ENCODE data around the gene PLEKHA7.

PLEKHA7 gene

DNA sequence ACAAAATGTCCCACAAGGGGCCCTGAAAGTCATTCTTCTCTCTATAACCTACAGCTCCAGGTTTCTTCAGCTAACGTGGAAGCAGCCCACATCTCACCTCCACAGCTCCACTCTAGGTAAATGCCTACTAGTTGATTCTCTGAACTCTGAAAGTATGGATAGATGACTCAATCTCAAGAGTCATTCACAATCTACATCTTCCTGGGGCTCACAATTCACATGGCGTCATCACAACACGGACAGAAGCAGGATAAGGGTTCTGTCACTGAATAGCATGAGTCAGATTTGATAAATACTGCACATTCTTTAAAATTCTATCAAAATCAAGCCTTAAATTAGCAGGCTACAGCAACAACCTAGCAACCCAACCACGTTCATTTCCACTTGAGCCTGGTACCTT, 96.3 kb downstream of the PLEKHA7 start:
- Histone ChIP-seq H3K4me3 (ENCODE audit: low read length) (no peak overlapping the region), H3K4me2 (ENCODE audit: low read length) (no peak overlapping the region), H3K36me3 (ENCODE audit: control insufficient read depth, low read length) (no peaks in the 10 kb centered on the region), H3K4me1 (ENCODE audit: control insufficient read depth, low read length) (no peaks in the 10 kb centered on the region), H3K9me2 (replicated peaks; ENCODE audit: control insufficient read depth, low read length) (no peaks in the 10 kb centered on the region), H3K27ac (ENCODE audit: low read depth, low read length) (no peak overlapping the region), H3K9me3 (ENCODE audit: control insufficient read depth, insufficient read depth, low read length) (no peaks in the 10 kb centered on the region), H3F3A (ENCODE audit: control insufficient read depth, insufficient read depth) (no peaks in the 10 kb centered on the region), H3K79me2 (ENCODE audit: control insufficient read depth, low read length) (no peaks in the 10 kb centered on the region), H3K27me3 (ENCODE audit: control insufficient read depth, low read length) (peaks cover 17% of the 10 kb centered on the region), H4K20me1 (ENCODE audit: control insufficient read depth, insufficient read depth, low read depth, low read length) (no peaks in the 10 kb centered on the region)
- TF ChIP-seq, protein P1, sequence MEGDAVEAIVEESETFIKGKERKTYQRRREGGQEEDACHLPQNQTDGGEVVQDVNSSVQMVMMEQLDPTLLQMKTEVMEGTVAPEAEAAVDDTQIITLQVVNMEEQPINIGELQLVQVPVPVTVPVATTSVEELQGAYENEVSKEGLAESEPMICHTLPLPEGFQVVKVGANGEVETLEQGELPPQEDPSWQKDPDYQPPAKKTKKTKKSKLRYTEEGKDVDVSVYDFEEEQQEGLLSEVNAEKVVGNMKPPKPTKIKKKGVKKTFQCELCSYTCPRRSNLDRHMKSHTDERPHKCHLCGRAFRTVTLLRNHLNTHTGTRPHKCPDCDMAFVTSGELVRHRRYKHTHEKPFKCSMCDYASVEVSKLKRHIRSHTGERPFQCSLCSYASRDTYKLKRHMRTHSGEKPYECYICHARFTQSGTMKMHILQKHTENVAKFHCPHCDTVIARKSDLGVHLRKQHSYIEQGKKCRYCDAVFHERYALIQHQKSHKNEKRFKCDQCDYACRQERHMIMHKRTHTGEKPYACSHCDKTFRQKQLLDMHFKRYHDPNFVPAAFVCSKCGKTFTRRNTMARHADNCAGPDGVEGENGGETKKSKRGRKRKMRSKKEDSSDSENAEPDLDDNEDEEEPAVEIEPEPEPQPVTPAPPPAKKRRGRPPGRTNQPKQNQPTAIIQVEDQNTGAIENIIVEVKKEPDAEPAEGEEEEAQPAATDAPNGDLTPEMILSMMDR (IDR thresholded peaks at IDR 0.05; ENCODE audit: low read depth, low read length, poor library complexity, severe bottlenecking), result no peak

DNA sequence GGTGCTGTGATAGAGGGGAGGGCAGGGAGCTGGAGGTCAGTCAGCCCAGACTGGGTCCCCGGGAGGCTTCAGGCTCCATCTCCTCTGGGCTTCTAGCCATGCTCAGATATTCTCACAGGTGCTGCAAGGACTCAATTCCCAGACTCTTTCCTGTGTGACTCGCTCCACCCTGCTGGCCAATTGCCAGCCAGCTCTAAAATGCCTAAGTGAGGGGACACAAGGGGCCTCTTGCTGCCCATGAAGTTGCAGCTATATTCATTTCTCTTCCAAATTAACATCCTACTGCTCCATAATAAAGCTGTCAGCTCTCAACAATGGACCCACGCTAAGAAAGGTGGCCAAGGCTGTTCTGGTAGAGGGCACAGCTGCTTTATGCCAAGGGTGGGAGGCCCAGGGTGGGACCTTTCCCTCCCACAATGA, 101.5 kb downstream of the PLEKHA7 start:
- no peak for TF ChIP-seq EZH2phosphoT487 (IDR thresholded peaks at IDR 0.05; ENCODE audit: borderline replicate concordance, low read length)
- no peaks in the 10 kb centered on the region for H3K9me2 ChIP-seq (replicated peaks; ENCODE audit: control insufficient read depth, low read length)
- no peaks in the 10 kb centered on the region for H3K4me1 ChIP-seq (ENCODE audit: control insufficient read depth, low read length)
- no peaks in the 10 kb centered on the region for H3K9me3 ChIP-seq (ENCODE audit: control insufficient read depth, insufficient read depth, low read length)
- H4K20me1 ChIP-seq (ENCODE audit: control insufficient read depth, insufficient read depth, low read depth, low read length), result 0 out of 2 replicates have a peak, but pooled peaks cover 3% of the 10 kb centered on the region
- no peak overlapping the region for H3K27ac ChIP-seq (ENCODE audit: low read depth, low read length)
- H3K4me3 ChIP-seq (ENCODE audit: low read length), result no peak overlapping the region
- peaks cover 26% of the 10 kb centered on the region for H3K27me3 ChIP-seq (ENCODE audit: control insufficient read depth, low read length)
- no peak overlapping the region for H3K4me2 ChIP-seq (ENCODE audit: low read length)
- no peaks in the 10 kb centered on the region for H3F3A ChIP-seq (ENCODE audit: control insufficient read depth, insufficient read depth)
- no peaks in the 10 kb centered on the region for H3K79me2 ChIP-seq (ENCODE audit: control insufficient read depth, low read length)
- H3K36me3 ChIP-seq (ENCODE audit: control insufficient read depth, low read length), result no peaks in the 10 kb centered on the region

DNA sequence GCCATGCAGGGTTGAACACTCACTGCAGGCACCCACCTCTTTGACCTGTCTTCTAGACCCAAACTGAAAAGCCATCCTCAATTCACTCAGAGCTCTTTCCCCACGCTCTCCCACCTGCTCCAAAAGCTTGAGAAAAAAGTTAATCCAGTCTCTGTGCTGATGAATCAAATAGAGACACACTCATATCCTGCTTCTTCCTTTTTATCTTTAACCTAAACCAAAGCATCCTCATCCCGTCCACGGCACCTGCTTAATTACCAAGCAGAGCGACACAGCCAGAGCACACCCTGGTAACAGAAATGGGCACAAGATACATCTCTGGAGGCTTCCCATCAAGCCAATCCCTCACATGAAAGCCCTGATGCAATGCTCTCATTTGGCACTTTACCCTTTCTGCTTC, 102.6 kb downstream of the PLEKHA7 start:
- H3K79me2 ChIP-seq (ENCODE audit: control insufficient read depth, low read length), result no peaks in the 10 kb centered on the region
- H3K4me3 ChIP-seq (ENCODE audit: low read length), result no peak overlapping the region
- no peaks in the 10 kb centered on the region for H3K9me2 ChIP-seq (replicated peaks; ENCODE audit: control insufficient read depth, low read length)
- no peaks in the 10 kb centered on the region for H3K36me3 ChIP-seq (ENCODE audit: control insufficient read depth, low read length)
- H3K9me3 ChIP-seq (ENCODE audit: control insufficient read depth, insufficient read depth, low read length), result no peaks in the 10 kb centered on the region
- H4K20me1 ChIP-seq (ENCODE audit: control insufficient read depth, insufficient read depth, low read depth, low read length), result 0 out of 2 replicates have a peak, but pooled peaks cover 3% of the 10 kb centered on the region
- H3K27me3 ChIP-seq (ENCODE audit: control insufficient read depth, low read length), result peaks cover 26% of the 10 kb centered on the region
- H3K27ac ChIP-seq (ENCODE audit: low read depth, low read length), result no peak overlapping the region
- no peak overlapping the region for H3K4me2 ChIP-seq (ENCODE audit: low read length)
- no peaks in the 10 kb centered on the region for H3K4me1 ChIP-seq (ENCODE audit: control insufficient read depth, low read length)
- no peaks in the 10 kb centered on the region for H3F3A ChIP-seq (ENCODE audit: control insufficient read depth, insufficient read depth)
- TF ChIP-seq, protein P1 (IDR thresholded peaks at IDR 0.05; ENCODE audit: low read depth, low read length, poor library complexity, severe bottlenecking), result no peak
- TF ChIP-seq EZH2phosphoT487 (IDR thresholded peaks at IDR 0.05; ENCODE audit: borderline replicate concordance, low read length), result no peak

DNA sequence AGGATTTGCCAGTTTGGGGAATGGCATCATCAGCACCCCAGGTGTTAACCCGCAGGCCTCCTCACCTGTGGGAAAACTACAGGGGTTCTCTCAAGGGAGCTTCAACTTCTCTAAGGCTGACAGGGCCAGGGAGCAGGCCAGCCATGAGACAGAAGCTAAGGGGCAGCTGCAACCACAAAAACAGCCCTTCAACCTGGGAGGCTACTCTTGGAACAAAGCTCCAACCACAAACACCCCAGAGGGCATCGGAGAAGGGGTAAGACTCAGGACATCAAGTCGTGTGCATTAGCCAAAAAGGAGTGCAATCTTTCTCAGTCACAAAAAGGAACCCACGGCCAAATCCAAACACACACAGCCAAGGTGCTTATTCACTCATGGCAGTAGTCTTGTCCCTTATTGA, 103.0 kb downstream of the PLEKHA7 start:
- H3K79me2 ChIP-seq (ENCODE audit: control insufficient read depth, low read length), result no peaks in the 10 kb centered on the region
- no peaks in the 10 kb centered on the region for H3K4me1 ChIP-seq (ENCODE audit: control insufficient read depth, low read length)
- no peak overlapping the region for H3K4me3 ChIP-seq (ENCODE audit: low read length)
- no peak overlapping the region for H3K27ac ChIP-seq (ENCODE audit: low read depth, low read length)
- H3K9me2 ChIP-seq (replicated peaks; ENCODE audit: control insufficient read depth, low read length), result no peaks in the 10 kb centered on the region
- H3K36me3 ChIP-seq (ENCODE audit: control insufficient read depth, low read length), result no peaks in the 10 kb centered on the region
- H3K9me3 ChIP-seq (ENCODE audit: control insufficient read depth, insufficient read depth, low read length), result no peaks in the 10 kb centered on the region
- TF ChIP-seq, protein P1 (IDR thresholded peaks at IDR 0.05; ENCODE audit: low read depth, low read length, poor library complexity, severe bottlenecking), result no peak
- TF ChIP-seq EZH2phosphoT487 (IDR thresholded peaks at IDR 0.05; ENCODE audit: borderline replicate concordance, low read length), result no peak
- no peak overlapping the region for H3K4me2 ChIP-seq (ENCODE audit: low read length)
- no peaks in the 10 kb centered on the region for H3F3A ChIP-seq (ENCODE audit: control insufficient read depth, insufficient read depth)
- H3K27me3 ChIP-seq (ENCODE audit: control insufficient read depth, low read length), result peaks cover 26% of the 10 kb centered on the region
- H4K20me1 ChIP-seq (ENCODE audit: control insufficient read depth, insufficient read depth, low read depth, low read length), result 0 out of 2 replicates have a peak, but pooled peaks cover 3% of the 10 kb centered on the region

Measured in DOHH2 (cell line).